ENCODE measurements around the gene FCGBP. TPM values are rescaled to one million over a fixed set of nuclear protein-coding genes. Genes with fewer than 3 reads are reported as not detected.
"Not testable (repeated sequence)": the region's sequence is repeated elsewhere in the genome, so short reads cannot be mapped to it uniquely, and the experiment has no call there.

Gene FCGBP
- total and polyA plus RNA-seq, 2 experiments from 2014 or later, result 0.57 TPM; not detected in 1

GRCh38 chr19:39908803-39909202 lies 25.6 kb downstream of the FCGBP start:
- H3K36me3 ChIP-seq, result no peaks in the 10 kb centered on the region
- no peak overlapping the region for H3K4me3 ChIP-seq
- no peak overlapping the region for H3K27ac ChIP-seq
- no peaks in the 10 kb centered on the region for H3K27me3 ChIP-seq
- no peaks in the 10 kb centered on the region for H3K4me1 ChIP-seq (ENCODE audit: low read depth)
- TF ChIP-seq CTCF (IDR thresholded peaks at IDR 0.05; ENCODE audit: low read depth, low read length), result no peak
- DNase-seq (ENCODE audit: low read depth in 1 of 2, low spot score in 1 of 2), result no peak
- no peaks in the 10 kb centered on the region for H3K9me3 ChIP-seq (ENCODE audit: low read depth)

- no peaks in the 10 kb centered on the region for H3K36me3 ChIP-seq
- no peak overlapping the region for H3K27ac ChIP-seq
- no peak for DNase-seq (ENCODE audit: low read depth in 1 of 2, low spot score in 1 of 2)
- no peak overlapping the region for H3K4me3 ChIP-seq
- no peak for TF ChIP-seq CTCF (IDR thresholded peaks at IDR 0.05; ENCODE audit: low read depth, low read length)
- H3K9me3 ChIP-seq (ENCODE audit: low read depth), result no peaks in the 10 kb centered on the region
- no peaks in the 10 kb centered on the region for H3K4me1 ChIP-seq (ENCODE audit: low read depth)
- no peaks in the 10 kb centered on the region for H3K27me3 ChIP-seq
Measured at GRCh38 chr19:39906820-39907611, 27.4 kb downstream of the FCGBP start.

GRCh38 chr19:39906283-39906682 lies 28.2 kb downstream of the FCGBP start:
- Histone ChIP-seq H3K27me3 (no peaks in the 10 kb centered on the region), H3K4me1 (ENCODE audit: low read depth) (no peaks in the 10 kb centered on the region), H3K36me3 (no peaks in the 10 kb centered on the region), H3K4me3 (no peak overlapping the region), H3K27ac (no peak overlapping the region), H3K9me3 (ENCODE audit: low read depth) (no peaks in the 10 kb centered on the region)
- no peak for DNase-seq (ENCODE audit: low read depth in 1 of 2, low spot score in 1 of 2)
- TF ChIP-seq CTCF (IDR thresholded peaks at IDR 0.05; ENCODE audit: low read depth, low read length), result no peak

- H3K27ac ChIP-seq; H3K4me1 ChIP-seq (ENCODE audit: low read depth); H3K27me3 ChIP-seq; H3K9me3 ChIP-seq (ENCODE audit: low read depth); H3K4me3 ChIP-seq; DNase-seq (ENCODE audit: low read depth in 1 of 2, low spot score in 1 of 2); H3K36me3 ChIP-seq: not testable (repeated sequence)
Measured at GRCh38 chr19:39903486-39904091, 30.8 kb downstream of the FCGBP start.

- not testable (repeated sequence) for H3K36me3 ChIP-seq; H3K4me1 ChIP-seq (ENCODE audit: low read depth); H3K9me3 ChIP-seq (ENCODE audit: low read depth); DNase-seq (ENCODE audit: low read depth in 1 of 2, low spot score in 1 of 2); H3K27ac ChIP-seq; H3K4me3 ChIP-seq; H3K27me3 ChIP-seq
Measured at GRCh38 chr19:39902326-39902725, 32.1 kb downstream of the FCGBP start.

GRCh38 chr19:39901681-39902080 lies 32.8 kb downstream of the FCGBP start:
- H3K4me1 ChIP-seq (ENCODE audit: low read depth); DNase-seq (ENCODE audit: low read depth in 1 of 2, low spot score in 1 of 2); H3K27ac ChIP-seq; H3K27me3 ChIP-seq; H3K4me3 ChIP-seq; H3K9me3 ChIP-seq (ENCODE audit: low read depth); H3K36me3 ChIP-seq: not testable (repeated sequence)

GRCh38 chr19:39898858-39899257 lies 35.6 kb downstream of the FCGBP start:
- not testable (repeated sequence) for H3K27ac ChIP-seq; H3K9me3 ChIP-seq (ENCODE audit: low read depth); DNase-seq (ENCODE audit: low read depth in 1 of 2, low spot score in 1 of 2); H3K27me3 ChIP-seq; H3K4me1 ChIP-seq (ENCODE audit: low read depth); H3K4me3 ChIP-seq; H3K36me3 ChIP-seq
